GM18511 (cell line): ENCODE results near the gene FRZB.
A peak's percentile ranks its signal among the peaks of the same experiment; 100 is the strongest.

ENCODE experiments used
- ATAC-seq: cut with Tn5 transposase; IDR thresholded peaks from one replicate; pipeline ENCODE4 v1.9.1; 2021; ENCODE audit warnings: mild to moderate bottlenecking, moderate library complexity; ENCODE audit not compliant: unreplicated experiment

Gene FRZB

GRCh38 chr2:182807319-182807718 is 59.1 kb downstream of the FRZB start:
- ATAC-seq: no peak

- ATAC-seq: no peak
These were observed 62.3 kb downstream of the FRZB start for GRCh38 chr2:182804128-182804527.

- ATAC-seq: no peak
These were observed 67.7 kb downstream of the FRZB start for GRCh38 chr2:182798736-182799135.

GRCh38 chr2:182792441-182792840 is 74.0 kb downstream of the FRZB start:
- ATAC-seq: no peak

GRCh38 chr2:182784777-182785176 is 81.7 kb downstream of the FRZB start:
- ATAC-seq: peak; percentile 56

GRCh38 chr2:182784058-182784706 is 82.3 kb downstream of the FRZB start:
- no peak for ATAC-seq
